ENCODE results near the gene SLC26A8.
"Not testable (repeated sequence)": the region's sequence is repeated elsewhere in the genome, so short reads cannot be mapped to it uniquely, and the experiment has no call there.

Gene SLC26A8

DNA sequence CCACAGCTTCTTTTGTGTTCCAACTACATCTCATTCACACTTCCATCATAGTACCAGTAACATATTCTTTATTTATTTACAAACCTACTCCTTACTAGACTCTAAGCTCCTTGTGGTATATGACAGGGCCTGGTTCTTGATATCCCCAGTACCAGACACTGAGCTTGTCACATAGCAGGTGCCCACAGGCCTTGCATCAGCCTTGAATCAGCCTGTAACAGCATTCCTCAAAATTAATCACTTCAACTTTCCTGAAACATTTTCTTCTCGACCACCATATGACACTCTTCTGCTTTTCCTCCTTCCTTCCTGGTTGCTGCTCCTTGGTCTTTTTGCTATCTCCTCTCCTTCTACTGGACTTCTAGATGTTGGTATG lies 78.8 kb downstream of the SLC26A8 start:
- Histone ChIP-seq H3K9me3 (ENCODE audit: insufficient read depth, low read length) (no peaks in the 10 kb centered on the region), H3K27me3 (ENCODE audit: insufficient read depth, insufficient read length) (no peaks in the 10 kb centered on the region), H3K4me1 (ENCODE audit: insufficient read depth, insufficient read length) (no peaks in the 10 kb centered on the region), H3K9ac (ENCODE audit: insufficient read length, low read depth) (no peak overlapping the region), H3K4me3 (ENCODE audit: insufficient read length, low read depth) (no peak overlapping the region), H3K36me3 (ENCODE audit: insufficient read depth, insufficient read length, low read length) (no peaks in the 10 kb centered on the region)
- TF ChIP-seq SUZ12 (IDR thresholded peaks at IDR 0.05; ENCODE audit: extremely low read depth, insufficient read depth, insufficient read length): no peak
- no peak for DNase-seq (ENCODE audit: low read depth, low spot score)

DNA sequence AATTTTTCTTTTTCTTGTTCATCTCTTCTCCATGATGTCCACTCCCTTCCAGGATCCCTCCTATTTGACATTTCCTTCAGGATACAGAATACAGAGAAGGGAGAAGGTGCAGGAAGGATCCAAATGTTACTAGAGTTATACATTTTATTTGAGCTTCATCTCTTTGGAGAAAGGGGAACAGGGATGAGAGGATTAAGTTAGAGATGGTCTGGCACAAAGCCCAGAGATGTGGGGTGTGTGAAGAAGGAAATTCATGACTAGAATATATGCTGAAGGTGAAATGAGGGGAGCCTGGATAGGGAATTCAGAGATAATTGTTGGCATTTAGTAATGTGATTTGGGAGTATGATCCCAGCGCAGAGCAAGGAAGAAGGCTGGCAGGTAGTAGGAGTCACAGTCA lies 81.1 kb downstream of the SLC26A8 start:
- Histone ChIP-seq H3K4me1 (ENCODE audit: insufficient read depth, insufficient read length) (no peaks in the 10 kb centered on the region), H3K27me3 (ENCODE audit: insufficient read depth, insufficient read length) (no peaks in the 10 kb centered on the region), H3K36me3 (ENCODE audit: insufficient read depth, insufficient read length, low read length) (no peaks in the 10 kb centered on the region), H3K9ac (ENCODE audit: insufficient read length, low read depth) (no peak overlapping the region), H3K9me3 (ENCODE audit: insufficient read depth, low read length) (no peaks in the 10 kb centered on the region), H3K4me3 (ENCODE audit: insufficient read length, low read depth) (no peak overlapping the region)
- TF ChIP-seq ZNF274 (IDR thresholded peaks at IDR 0.05; ENCODE audit: low read depth, low read length): no peak
- TF ChIP-seq YY1 (IDR thresholded peaks at IDR 0.05; ENCODE audit: insufficient read depth, insufficient read length): no peak
- TF ChIP-seq SUZ12 (IDR thresholded peaks at IDR 0.05; ENCODE audit: extremely low read depth, insufficient read depth, insufficient read length): no peak
- DNase-seq (ENCODE audit: low read depth, low spot score): no peak

GRCh38 chr6:35942355-35942754 lies 82.1 kb downstream of the SLC26A8 start:
- Histone ChIP-seq H3K4me3 (ENCODE audit: insufficient read length, low read depth) (no peak overlapping the region), H3K27me3 (ENCODE audit: insufficient read depth, insufficient read length) (no peaks in the 10 kb centered on the region), H3K4me1 (ENCODE audit: insufficient read depth, insufficient read length) (no peaks in the 10 kb centered on the region), H3K36me3 (ENCODE audit: insufficient read depth, insufficient read length, low read length) (no peaks in the 10 kb centered on the region), H3K9me3 (ENCODE audit: insufficient read depth, low read length) (no peaks in the 10 kb centered on the region), H3K9ac (ENCODE audit: insufficient read length, low read depth) (no peak overlapping the region)
- TF ChIP-seq ZNF274 (IDR thresholded peaks at IDR 0.05; ENCODE audit: low read depth, low read length) (no peak), SUZ12 (IDR thresholded peaks at IDR 0.05; ENCODE audit: extremely low read depth, insufficient read depth, insufficient read length) (no peak)
- DNase-seq (ENCODE audit: low read depth, low spot score): no peak

GRCh38 chr6:35941170-35941569 lies 83.3 kb downstream of the SLC26A8 start:
- H3K36me3 ChIP-seq (ENCODE audit: insufficient read depth, insufficient read length, low read length); DNase-seq (ENCODE audit: low read depth, low spot score); H3K4me1 ChIP-seq (ENCODE audit: insufficient read depth, insufficient read length); H3K27me3 ChIP-seq (ENCODE audit: insufficient read depth, insufficient read length); H3K4me3 ChIP-seq (ENCODE audit: insufficient read length, low read depth); H3K9me3 ChIP-seq (ENCODE audit: insufficient read depth, low read length); H3K9ac ChIP-seq (ENCODE audit: insufficient read length, low read depth): not testable (repeated sequence)

DNA sequence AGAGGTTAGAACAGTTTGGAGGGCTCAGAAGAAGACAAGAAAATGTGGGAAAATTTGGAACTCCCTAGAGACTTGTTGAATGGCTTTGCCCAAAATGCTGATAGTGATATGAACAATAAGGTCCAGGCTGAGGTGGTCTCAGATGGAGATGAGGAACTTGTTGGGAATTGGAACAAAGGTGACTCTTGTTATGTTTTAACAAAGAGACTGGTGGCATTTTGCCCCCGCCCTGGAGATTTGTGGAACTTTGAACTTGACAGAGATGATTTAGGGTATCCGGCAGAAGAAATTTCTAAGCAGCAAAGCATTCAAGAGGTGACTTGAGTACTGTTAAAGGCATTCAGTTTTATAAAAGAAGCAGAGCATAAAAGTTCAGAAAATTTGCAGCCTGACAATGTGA lies 84.4 kb downstream of the SLC26A8 start:
- H3K9me3 ChIP-seq (ENCODE audit: insufficient read depth, low read length); DNase-seq (ENCODE audit: low read depth, low spot score); H3K9ac ChIP-seq (ENCODE audit: insufficient read length, low read depth); H3K27me3 ChIP-seq (ENCODE audit: insufficient read depth, insufficient read length); H3K4me1 ChIP-seq (ENCODE audit: insufficient read depth, insufficient read length); H3K36me3 ChIP-seq (ENCODE audit: insufficient read depth, insufficient read length, low read length); H3K4me3 ChIP-seq (ENCODE audit: insufficient read length, low read depth): not testable (repeated sequence)

DNA sequence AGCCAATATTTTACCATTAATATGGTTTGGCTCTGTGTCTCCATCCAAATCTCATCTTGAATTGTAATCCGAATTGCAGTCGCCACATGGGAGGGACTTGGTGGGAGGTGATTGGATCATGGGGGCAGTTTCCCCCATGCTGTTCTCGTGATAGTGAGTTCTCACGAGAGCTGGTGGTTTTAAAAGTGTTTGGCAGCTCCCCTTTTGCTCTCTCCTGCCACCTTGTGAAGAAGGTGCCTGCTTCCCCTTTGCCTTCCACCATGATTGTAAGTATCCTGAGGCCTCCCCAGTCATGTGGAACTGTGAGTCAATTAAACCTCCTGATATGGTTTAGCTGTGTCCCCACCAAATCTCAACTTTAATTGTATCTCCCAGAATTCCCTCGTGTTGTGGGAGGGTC lies 85.2 kb downstream of the SLC26A8 start:
- not testable (repeated sequence) for H3K9me3 ChIP-seq (ENCODE audit: insufficient read depth, low read length); H3K36me3 ChIP-seq (ENCODE audit: insufficient read depth, insufficient read length, low read length); H3K4me3 ChIP-seq (ENCODE audit: insufficient read length, low read depth); DNase-seq (ENCODE audit: low read depth, low spot score); H3K4me1 ChIP-seq (ENCODE audit: insufficient read depth, insufficient read length); H3K27me3 ChIP-seq (ENCODE audit: insufficient read depth, insufficient read length); H3K9ac ChIP-seq (ENCODE audit: insufficient read length, low read depth)

DNA sequence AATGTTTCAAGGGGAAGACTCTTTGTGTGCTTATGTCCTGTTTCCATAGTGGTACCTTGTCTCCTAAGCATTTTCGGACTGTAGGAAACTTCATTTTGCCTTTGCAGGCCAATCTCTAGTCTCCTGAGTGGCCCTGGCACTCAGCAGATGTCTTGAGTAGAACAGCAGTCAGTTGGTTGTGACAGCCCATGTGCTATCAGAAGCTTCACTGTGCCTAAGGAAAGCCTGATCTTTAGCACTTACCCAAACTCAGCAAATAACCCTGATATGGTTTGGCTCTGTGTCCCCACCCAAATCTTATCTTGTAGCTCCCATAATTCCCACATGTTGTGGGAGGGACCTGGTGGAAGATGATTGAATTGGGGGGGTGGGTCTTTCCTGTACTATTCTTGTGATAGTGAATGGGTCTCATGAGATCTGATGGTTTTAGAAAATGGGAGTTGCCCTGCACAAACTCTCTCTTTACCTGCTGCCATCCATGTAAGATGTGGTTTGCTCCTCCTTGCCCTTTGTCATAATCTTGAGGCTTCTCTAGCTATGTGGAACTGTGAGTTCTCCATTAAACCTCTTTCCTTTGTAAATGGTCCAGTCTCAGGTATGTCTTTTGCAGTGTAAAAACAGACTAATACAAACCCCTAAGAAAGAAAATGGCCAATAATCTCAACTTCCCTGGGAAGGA lies 87.6 kb downstream of the SLC26A8 start:
- Histone ChIP-seq H3K27me3 (ENCODE audit: insufficient read depth, insufficient read length) (no peaks in the 10 kb centered on the region), H3K9ac (ENCODE audit: insufficient read length, low read depth) (no peak overlapping the region), H3K4me1 (ENCODE audit: insufficient read depth, insufficient read length) (no peaks in the 10 kb centered on the region), H3K4me3 (ENCODE audit: insufficient read length, low read depth) (no peak overlapping the region), H3K36me3 (ENCODE audit: insufficient read depth, insufficient read length, low read length) (no peaks in the 10 kb centered on the region), H3K9me3 (ENCODE audit: insufficient read depth, low read length) (no peaks in the 10 kb centered on the region)
- TF ChIP-seq YY1 (IDR thresholded peaks at IDR 0.05; ENCODE audit: insufficient read depth, insufficient read length) (no peak), ZNF274 (IDR thresholded peaks at IDR 0.05; ENCODE audit: low read depth, low read length) (no peak), SUZ12 (IDR thresholded peaks at IDR 0.05; ENCODE audit: extremely low read depth, insufficient read depth, insufficient read length) (no peak)
- DNase-seq (ENCODE audit: low read depth, low spot score): no peak

GRCh38 chr6:35935469-35935868 lies 89.0 kb downstream of the SLC26A8 start:
- no peaks in the 10 kb centered on the region for H3K36me3 ChIP-seq (ENCODE audit: insufficient read depth, insufficient read length, low read length)
- H3K9ac ChIP-seq (ENCODE audit: insufficient read length, low read depth): no peak overlapping the region
- no peak for TF ChIP-seq YY1 (IDR thresholded peaks at IDR 0.05; ENCODE audit: insufficient read depth, insufficient read length)
- no peak for TF ChIP-seq ZNF274 (IDR thresholded peaks at IDR 0.05; ENCODE audit: low read depth, low read length)
- no peak for TF ChIP-seq SUZ12 (IDR thresholded peaks at IDR 0.05; ENCODE audit: extremely low read depth, insufficient read depth, insufficient read length)

More at GRCh38 chr6:35935469-35935868, 89.0 kb downstream of the SLC26A8 start:
- Histone ChIP-seq H3K9me3 (ENCODE audit: insufficient read depth, low read length) (no peaks in the 10 kb centered on the region), H3K27me3 (ENCODE audit: insufficient read depth, insufficient read length) (no peaks in the 10 kb centered on the region), H3K4me1 (ENCODE audit: insufficient read depth, insufficient read length) (no peaks in the 10 kb centered on the region), H3K4me3 (ENCODE audit: insufficient read length, low read depth) (no peak overlapping the region)
- no peak for DNase-seq (ENCODE audit: low read depth, low spot score)

Measured in NT2/D1 (cell line).